Memory B cell (primary cell): ENCODE data around the gene ACTN1.
A peak's percentile ranks its signal among the peaks of the same experiment; 100 is the strongest.

ENCODE experiments used
- ATAC-seq: fragments of 150-1000 bp; cut with Tn5 transposase; 2 replicates; pipeline ENCODE4 v1.10.0; 2021; ENCODE audit warnings: low read depth, mild to moderate bottlenecking, moderate library complexity
- DNase-seq, 2 donors: peaks; one replicate each; pipeline ENCODE4 v3.0.0; 2022; ENCODE audit warnings: low spot score in 2 of 2
- H3K27ac Mint-ChIP-seq: one replicate; pipeline ENCODE4 v1.8.0; 2022; ENCODE audit warnings: mild to moderate bottlenecking, moderate library complexity, mixed read lengths
- H3K27me3 Mint-ChIP-seq: one replicate; pipeline ENCODE4 v1.8.0; 2022; ENCODE audit warnings: mixed read lengths
- H3K36me3 Mint-ChIP-seq: one replicate; pipeline ENCODE4 v1.8.0; 2022; ENCODE audit warnings: mild to moderate bottlenecking, mixed read lengths
- H3K4me1 Mint-ChIP-seq: one replicate; pipeline ENCODE4 v1.8.0; 2022; ENCODE audit warnings: mixed read lengths
- H3K4me3 Mint-ChIP-seq: one replicate; pipeline ENCODE4 v1.8.0; 2022; ENCODE audit warnings: mild to moderate bottlenecking, moderate library complexity, mixed read lengths
- H3K9me3 Mint-ChIP-seq: one replicate; pipeline ENCODE4 v1.8.0; 2022; ENCODE audit warnings: mixed read lengths

Gene ACTN1

DNA sequence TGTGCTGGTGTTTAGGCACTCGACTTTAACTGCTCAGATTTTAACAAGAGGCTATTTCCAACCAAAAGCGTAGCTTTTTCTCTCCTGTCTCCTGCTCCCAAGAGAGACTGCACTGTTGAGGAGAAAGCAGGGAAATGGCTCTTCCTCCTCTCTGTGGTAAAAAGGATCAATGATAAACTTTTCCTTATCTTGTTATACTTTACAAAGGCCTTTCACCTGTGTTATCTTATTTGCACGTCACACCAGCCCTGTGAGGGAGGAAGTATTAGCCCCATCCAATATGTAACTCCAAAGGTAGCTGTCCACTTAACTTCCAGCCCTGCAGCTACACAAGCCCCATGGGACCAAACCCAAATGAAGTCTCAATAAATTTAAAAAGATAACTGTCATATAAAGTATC, 153.4 kb downstream of the ACTN1 start:
- DNase-seq (no peak), ATAC-seq (no peak)
- Mint-ChIP-seq H3K27ac (no peak overlapping the region), H3K4me3 (no peak overlapping the region), H3K36me3 (no peaks in the 10 kb centered on the region), H3K27me3 (no peaks in the 10 kb centered on the region), H3K9me3 (no peaks in the 10 kb centered on the region), H3K4me1 (peaks cover 32% of the 10 kb centered on the region)

DNA sequence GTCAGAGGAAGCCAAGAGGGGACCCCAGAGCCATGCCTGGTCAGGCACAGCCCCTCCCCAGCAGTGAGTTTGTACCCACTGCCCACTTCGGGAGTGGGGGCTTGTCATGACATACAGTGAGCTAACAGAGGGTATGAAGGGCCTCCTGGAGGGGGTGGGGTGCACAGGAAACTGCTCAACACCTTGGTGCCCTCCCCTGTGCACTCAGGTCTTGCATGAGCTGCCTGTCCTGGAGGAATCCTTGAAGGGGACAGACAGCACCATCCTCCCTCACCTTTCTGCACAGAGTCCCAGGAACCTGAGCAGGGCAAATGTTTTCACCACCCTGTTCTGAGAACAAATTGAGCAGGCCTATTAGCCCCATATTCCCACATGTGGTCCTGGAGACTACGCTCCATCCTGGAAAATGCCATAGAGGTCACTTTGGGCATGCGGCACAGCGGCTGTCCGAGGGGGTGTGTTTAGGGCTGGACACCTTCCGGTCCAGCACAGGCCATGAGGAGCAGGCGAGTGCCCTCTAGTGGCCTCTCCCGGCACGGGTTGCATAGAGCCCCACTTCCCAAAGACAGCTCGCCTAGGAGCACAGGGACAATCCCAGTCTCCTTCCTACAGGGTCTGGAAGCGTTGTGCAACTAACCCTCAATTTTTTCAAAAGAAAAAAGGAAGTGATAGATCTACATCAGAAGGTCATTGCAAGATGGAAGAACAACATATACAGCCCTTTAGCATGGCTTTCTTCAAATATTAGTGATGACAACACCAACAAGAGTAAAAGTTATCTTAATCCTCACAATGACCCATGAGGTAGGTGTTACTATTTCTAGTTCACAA, 154.4 kb downstream of the ACTN1 start:
- Mint-ChIP-seq H3K4me3 (no peak overlapping the region), H3K4me1 (peaks cover 40% of the 10 kb centered on the region), H3K36me3 (no peaks in the 10 kb centered on the region), H3K27me3 (no peaks in the 10 kb centered on the region), H3K27ac (no peak overlapping the region), H3K9me3 (no peaks in the 10 kb centered on the region)
- no peak for ATAC-seq
- DNase-seq, result peak in 1 of 2 donors; percentile 35

- no peak for DNase-seq
- Mint-ChIP-seq H3K9me3 (no peaks in the 10 kb centered on the region), H3K27me3 (no peaks in the 10 kb centered on the region), H3K36me3 (no peaks in the 10 kb centered on the region), H3K4me3 (no peak overlapping the region), H3K27ac (no peak overlapping the region), H3K4me1 (peaks cover 40% of the 10 kb centered on the region)
- ATAC-seq, result no peak
Observed at GRCh38 chr14:68824207-68824516, 154.9 kb downstream of the ACTN1 start.
